ENCODE data around the gene LIN7C.

Gene LIN7C

GRCh38 chr11:27453701-27454100, 52.9 kb downstream of the LIN7C start:
- no peak for TF ChIP-seq CTCF (IDR thresholded peaks at IDR 0.05)

GRCh38 chr11:27452147-27452546, 54.4 kb downstream of the LIN7C start:
- no peak for TF ChIP-seq CTCF (IDR thresholded peaks at IDR 0.05)

GRCh38 chr11:27451244-27451965, 55.2 kb downstream of the LIN7C start:
- TF ChIP-seq CTCF (IDR thresholded peaks at IDR 0.05), result no peak

- TF ChIP-seq CTCF (IDR thresholded peaks at IDR 0.05), result no peak
Observed at GRCh38 chr11:27447288-27448183, 59.0 kb downstream of the LIN7C start.

GRCh38 chr11:27445625-27446024, 60.9 kb downstream of the LIN7C start:
- no peak for TF ChIP-seq CTCF (IDR thresholded peaks at IDR 0.05)

- no peak for TF ChIP-seq CTCF (IDR thresholded peaks at IDR 0.05)
Observed at GRCh38 chr11:27444801-27445215, 61.8 kb downstream of the LIN7C start.

Measured in LNCAP (cell line).